Measurements from ENCODE around the gene B3GNT2.
"Not testable (repeated sequence)": the region's sequence is repeated elsewhere in the genome, so short reads cannot be mapped to it uniquely, and the experiment has no call there.

The B3GNT2 gene

GRCh38 chr2:62192811-62193210 is 3.1 kb upstream of the B3GNT2 start:
- 13% methylated on average over 1 of the region's 1 CpG for WGBS (ENCODE audit: insufficient coverage)
- Histone ChIP-seq H3K9me3 (ENCODE audit: control extremely low read depth in 1 of 5, control insufficient read depth in 4 of 5, insufficient read depth in 2 of 5, low read depth in 1 of 5, low read length in 4 of 5) (no peaks in the 10 kb centered on the region), H3K27ac (ENCODE audit: insufficient read depth in 1 of 2, low read depth in 1 of 2, low read length in 2 of 2, poor library complexity in 1 of 2, severe bottlenecking in 2 of 2) (no peak overlapping the region), H3K27me3 (replicated peaks in 2 of 5; ENCODE audit: control insufficient read depth in 4 of 5, insufficient read depth in 5 of 5, low read length in 4 of 5) (no peaks in the 10 kb centered on the region), H3K36me3 (ENCODE audit: control insufficient read depth in 4 of 4, insufficient read depth in 4 of 4, low read length in 3 of 4) (no peaks in the 10 kb centered on the region), H3K4me3 (ENCODE audit: control insufficient read depth in 1 of 7, extremely low read depth in 1 of 7, insufficient read depth in 4 of 7, low read depth in 2 of 7, low read length in 6 of 7) (no peak overlapping the region), H3K4me1 (ENCODE audit: control extremely low read depth in 1 of 4, control insufficient read depth in 4 of 4, insufficient read depth in 4 of 4, low read length in 3 of 4) (peaks cover 3 to 38% (median 21%) of the 10 kb centered on the region in 4 experiments)
- ChIA-PET CTCF (interaction anchor here (0.8 kb wide), 1 partner anchor 15 kb away, joined by 3 read pairs; no protein-coding TSS in a partner anchor), POLR2A (no interaction called here)
- peak in 1 of 3 donors; percentile 40 for DNase-seq

- H3K36me3 ChIP-seq (ENCODE audit: control insufficient read depth in 4 of 4, insufficient read depth in 4 of 4, low read length in 3 of 4), result no peaks in the 10 kb centered on the region
- WGBS (ENCODE audit: insufficient coverage), result 35% methylated on average over 47 of the region's 51 CpGs
- DNase-seq, result peak in 1 of 3 donors; percentile 30
- ChIA-PET CTCF (no interaction called here), POLR2A (no interaction called here)
- no peaks in the 10 kb centered on the region for H3K9me3 ChIP-seq (ENCODE audit: control extremely low read depth in 1 of 5, control insufficient read depth in 4 of 5, insufficient read depth in 2 of 5, low read depth in 1 of 5, low read length in 4 of 5)
- peak overlapping the region in 6 of 7 experiments; percentile 77 to 97 (median 91) for H3K4me3 ChIP-seq (ENCODE audit: control insufficient read depth in 1 of 7, extremely low read depth in 1 of 7, insufficient read depth in 4 of 7, low read depth in 2 of 7, low read length in 6 of 7)
- no peaks in the 10 kb centered on the region for H3K27me3 ChIP-seq (replicated peaks in 2 of 5; ENCODE audit: control insufficient read depth in 4 of 5, insufficient read depth in 5 of 5, low read length in 4 of 5)
- peak overlapping the region; percentile 58 to 84 for H3K27ac ChIP-seq (ENCODE audit: insufficient read depth in 1 of 2, low read depth in 1 of 2, low read length in 2 of 2, poor library complexity in 1 of 2, severe bottlenecking in 2 of 2)
- H3K4me1 ChIP-seq (ENCODE audit: control extremely low read depth in 1 of 4, control insufficient read depth in 4 of 4, insufficient read depth in 4 of 4, low read length in 3 of 4), result peaks cover 16 to 56% (median 39%) of the 10 kb centered on the region in 4 experiments
These were observed 1.1 kb upstream of the B3GNT2 start for GRCh38 chr2:62194558-62195420.

DNA sequence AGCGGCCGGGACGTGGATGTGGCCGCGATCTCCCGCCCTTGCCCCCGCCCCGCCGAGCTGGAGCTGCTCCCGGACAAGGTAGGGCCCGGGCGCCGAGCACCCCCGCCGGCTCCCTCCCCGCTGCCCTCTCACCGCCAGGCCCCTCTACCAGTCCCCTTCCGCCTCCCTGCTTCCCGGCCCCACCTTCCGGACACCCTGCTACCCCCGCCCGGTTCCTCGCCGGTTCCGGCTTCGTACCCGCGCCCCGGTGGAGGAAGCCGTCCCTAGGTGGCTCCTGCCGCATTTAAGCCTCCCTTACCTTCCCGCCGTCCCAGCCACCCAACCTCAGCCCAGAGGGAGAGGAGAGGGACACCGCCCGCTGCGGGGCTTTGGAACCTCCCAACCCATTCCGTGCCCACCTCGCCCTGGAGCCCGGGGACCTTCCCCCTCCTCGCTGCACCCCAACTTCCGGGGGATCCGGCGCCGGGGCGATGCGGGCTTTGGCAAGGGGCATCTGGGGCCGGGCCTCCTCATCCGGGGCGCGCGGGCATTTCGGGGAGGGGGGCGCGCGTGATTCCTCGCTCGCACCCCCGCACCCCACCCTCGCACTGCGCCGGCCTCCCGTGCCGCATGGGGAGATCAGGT is 475 bp downstream of the B3GNT2 start:
- CTCF ChIA-PET, result interaction anchor here (0.6 to 1.1 kb wide), 3 partner anchors 39 to 156 kb away, joined by 3 to 4 read pairs (median 3); no protein-coding TSS in a partner anchor
- POLR2A ChIA-PET, result no interaction called here
- H3K27me3 ChIP-seq (replicated peaks in 2 of 5; ENCODE audit: control insufficient read depth in 4 of 5, insufficient read depth in 5 of 5, low read length in 4 of 5), result no peaks in the 10 kb centered on the region
- peak overlapping the region; percentile 77 to 91 for H3K27ac ChIP-seq (ENCODE audit: insufficient read depth in 1 of 2, low read depth in 1 of 2, low read length in 2 of 2, poor library complexity in 1 of 2, severe bottlenecking in 2 of 2)
- peak overlapping the region; percentile 85 to 97 (median 96) for H3K4me3 ChIP-seq (ENCODE audit: control insufficient read depth in 1 of 7, extremely low read depth in 1 of 7, insufficient read depth in 4 of 7, low read depth in 2 of 7, low read length in 6 of 7)
- H3K9me3 ChIP-seq (ENCODE audit: control extremely low read depth in 1 of 5, control insufficient read depth in 4 of 5, insufficient read depth in 2 of 5, low read depth in 1 of 5, low read length in 4 of 5), result no peaks in the 10 kb centered on the region
- 0% methylated on average over 46 of the region's 63 CpGs for WGBS (ENCODE audit: insufficient coverage)
- H3K4me1 ChIP-seq (ENCODE audit: control extremely low read depth in 1 of 4, control insufficient read depth in 4 of 4, insufficient read depth in 4 of 4, low read length in 3 of 4), result peaks cover 31 to 68% (median 50%) of the 10 kb centered on the region in 4 experiments
- H3K36me3 ChIP-seq (ENCODE audit: control insufficient read depth in 4 of 4, insufficient read depth in 4 of 4, low read length in 3 of 4), result no peaks in the 10 kb centered on the region
- DNase-seq, result peak in 2 of 3 donors; percentile 19 to 57

- no peaks in the 10 kb centered on the region for H3K9me3 ChIP-seq (ENCODE audit: control extremely low read depth in 1 of 5, control insufficient read depth in 4 of 5, insufficient read depth in 2 of 5, low read depth in 1 of 5, low read length in 4 of 5)
- 0% methylated on average over 18 of the region's 48 CpGs for WGBS (ENCODE audit: insufficient coverage)
- DNase-seq, result peak; percentile 49 to 69 (median 59)
- H3K4me1 ChIP-seq (ENCODE audit: control extremely low read depth in 1 of 4, control insufficient read depth in 4 of 4, insufficient read depth in 4 of 4, low read length in 3 of 4), result peaks cover 39 to 75% (median 59%) of the 10 kb centered on the region in 4 experiments
- H3K4me3 ChIP-seq (ENCODE audit: control insufficient read depth in 1 of 7, extremely low read depth in 1 of 7, insufficient read depth in 4 of 7, low read depth in 2 of 7, low read length in 6 of 7), result peak overlapping the region; percentile 85 to 97 (median 96)
- ChIA-PET CTCF (interaction anchor here (1.1 to 1.5 kb wide), 3 partner anchors 14 to 38 kb away, joined by 3 to 4 read pairs (median 4); no protein-coding TSS in a partner anchor), POLR2A (interaction anchor here (1.8 kb wide), 1 partner anchor 108 kb away, joined by 7 read pairs; no protein-coding TSS in a partner anchor)
- peaks cover 0 to 4% (median 0%) of the 10 kb centered on the region in 4 experiments for H3K36me3 ChIP-seq (ENCODE audit: control insufficient read depth in 4 of 4, insufficient read depth in 4 of 4, low read length in 3 of 4)
- H3K27me3 ChIP-seq (replicated peaks in 2 of 5; ENCODE audit: control insufficient read depth in 4 of 5, insufficient read depth in 5 of 5, low read length in 4 of 5), result no peaks in the 10 kb centered on the region
- H3K27ac ChIP-seq (ENCODE audit: insufficient read depth in 1 of 2, low read depth in 1 of 2, low read length in 2 of 2, poor library complexity in 1 of 2, severe bottlenecking in 2 of 2), result peak overlapping the region; percentile 77 to 91
These were observed 1.4 kb downstream of the B3GNT2 start for GRCh38 chr2:62197011-62197924.

- H3K9me3 ChIP-seq (ENCODE audit: control extremely low read depth in 1 of 5, control insufficient read depth in 4 of 5, insufficient read depth in 2 of 5, low read depth in 1 of 5, low read length in 4 of 5), result no peaks in the 10 kb centered on the region
- peaks cover 39 to 75% (median 66%) of the 10 kb centered on the region in 4 experiments for H3K4me1 ChIP-seq (ENCODE audit: control extremely low read depth in 1 of 4, control insufficient read depth in 4 of 4, insufficient read depth in 4 of 4, low read length in 3 of 4)
- H3K4me3 ChIP-seq (ENCODE audit: control insufficient read depth in 1 of 7, extremely low read depth in 1 of 7, insufficient read depth in 4 of 7, low read depth in 2 of 7, low read length in 6 of 7), result peak overlapping the region; percentile 54 to 97 (median 96)
- H3K27me3 ChIP-seq (replicated peaks in 2 of 5; ENCODE audit: control insufficient read depth in 4 of 5, insufficient read depth in 5 of 5, low read length in 4 of 5), result no peaks in the 10 kb centered on the region
- H3K27ac ChIP-seq (ENCODE audit: insufficient read depth in 1 of 2, low read depth in 1 of 2, low read length in 2 of 2, poor library complexity in 1 of 2, severe bottlenecking in 2 of 2), result peak overlapping the region; percentile 73 to 89
- peaks cover 0 to 4% (median 0%) of the 10 kb centered on the region in 4 experiments for H3K36me3 ChIP-seq (ENCODE audit: control insufficient read depth in 4 of 4, insufficient read depth in 4 of 4, low read length in 3 of 4)
- CTCF ChIA-PET, result interaction anchor here (1.1 to 1.5 kb wide), 3 partner anchors 13 to 37 kb away, joined by 3 to 4 read pairs (median 4); no protein-coding TSS in a partner anchor
- POLR2A ChIA-PET, result interaction anchor here (0.6 to 1.8 kb wide), 2 partner anchors 20 to 108 kb away, joined by 4 to 7 read pairs; no protein-coding TSS in a partner anchor
- peak; percentile 29 to 71 (median 66) for DNase-seq
- 21% methylated on average over 2 of the region's 5 CpGs for WGBS (ENCODE audit: insufficient coverage)
These were observed 2.2 kb downstream of the B3GNT2 start for GRCh38 chr2:62197925-62198633.

DNA sequence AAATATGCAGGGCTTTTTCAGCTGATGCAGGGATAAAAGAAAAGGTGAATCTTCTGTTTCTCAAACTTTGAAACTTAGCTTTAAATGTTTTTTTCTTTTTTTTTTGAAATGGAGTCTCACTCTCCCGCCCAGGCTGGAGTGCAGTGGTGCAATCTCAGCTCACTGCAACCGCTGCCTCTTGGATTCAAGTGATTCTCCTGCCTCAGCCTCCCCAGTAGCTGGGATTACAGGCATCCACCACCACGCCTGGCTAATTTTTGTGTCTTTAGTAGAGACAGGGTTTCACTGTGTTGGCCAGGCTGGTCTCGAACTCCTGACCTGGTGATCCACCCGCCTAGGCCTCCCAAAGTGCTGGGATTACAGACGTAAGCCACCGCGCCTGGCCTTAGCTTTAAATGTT is 2.9 kb downstream of the B3GNT2 start:
- 89% methylated on average over 7 of the region's 8 CpGs for WGBS (ENCODE audit: insufficient coverage)
- DNase-seq; H3K27me3 ChIP-seq (replicated peaks in 2 of 5; ENCODE audit: control insufficient read depth in 4 of 5, insufficient read depth in 5 of 5, low read length in 4 of 5); H3K36me3 ChIP-seq (ENCODE audit: control insufficient read depth in 4 of 4, insufficient read depth in 4 of 4, low read length in 3 of 4); H3K9me3 ChIP-seq (ENCODE audit: control extremely low read depth in 1 of 5, control insufficient read depth in 4 of 5, insufficient read depth in 2 of 5, low read depth in 1 of 5, low read length in 4 of 5): not testable (repeated sequence)
- peaks cover 39 to 76% (median 70%) of the 10 kb centered on the region in 4 experiments for H3K4me1 ChIP-seq (ENCODE audit: control extremely low read depth in 1 of 4, control insufficient read depth in 4 of 4, insufficient read depth in 4 of 4, low read length in 3 of 4)
- POLR2A ChIA-PET, result interaction anchor here (0.6 to 1.8 kb wide), 3 partner anchors 19 to 107 kb away, joined by 4 to 7 read pairs (median 7); no protein-coding TSS in a partner anchor
- peak overlapping the region in 4 of 7 experiments; percentile 93 to 97 (median 96) for H3K4me3 ChIP-seq (ENCODE audit: control insufficient read depth in 1 of 7, extremely low read depth in 1 of 7, insufficient read depth in 4 of 7, low read depth in 2 of 7, low read length in 6 of 7)
- CTCF ChIA-PET, result interaction anchor here (1.2 to 2.8 kb wide), 2 partner anchors 17 to 213 kb away, joined by 4 to 8 read pairs; no protein-coding TSS in a partner anchor
- H3K27ac ChIP-seq (ENCODE audit: insufficient read depth in 1 of 2, low read depth in 1 of 2, low read length in 2 of 2, poor library complexity in 1 of 2, severe bottlenecking in 2 of 2), result peak overlapping the region; percentile 73 to 89

Measured in common myeloid progenitor, CD34-positive (primary cell).